H9 (cell line): ENCODE data around the gene SUSD2. TPM values are rescaled to one million over a fixed set of nuclear protein-coding genes. Genes with fewer than 3 reads are reported as not detected.

Experiments used
- DNase-seq: peaks from one replicate; pipeline ENCODE4 v3.0.0-alpha.2; 2017
- H2AFZ ChIP-seq: one replicate; pipeline ENCODE4 v1.6.1; 2013; ENCODE audit warnings: mild to moderate bottlenecking, low read length, control low read depth, moderate library complexity
- H2AK5ac ChIP-seq: 2 replicates; pipeline ENCODE4 v1.6.1; 2013; ENCODE audit warnings: low read length, control low read depth, mixed read lengths; ENCODE audit not compliant: insufficient read length
- H2BK120ac ChIP-seq: one replicate; pipeline ENCODE4 v1.6.1; 2013; ENCODE audit warnings: low read depth, mild to moderate bottlenecking, low read length, control low read depth, inconsistent platforms; ENCODE audit not compliant: poor library complexity, severe bottlenecking
- H2BK12ac ChIP-seq: 2 replicates; pipeline ENCODE4 v1.6.1; 2013; ENCODE audit warnings: low read length, control low read depth, mixed read lengths, low read depth; ENCODE audit not compliant: insufficient read length
- H2BK15ac ChIP-seq: 2 replicates; pipeline ENCODE4 v1.6.1; 2013; ENCODE audit warnings: low read depth, low read length, control low read depth
- H2BK20ac ChIP-seq: one replicate; pipeline ENCODE4 v1.6.1; 2013; ENCODE audit warnings: low read depth, mild to moderate bottlenecking, low read length, control low read depth, inconsistent platforms; ENCODE audit not compliant: poor library complexity, severe bottlenecking
- H2BK5ac ChIP-seq: 2 replicates; pipeline ENCODE4 v1.6.1; 2013; ENCODE audit warnings: low read length, control low read depth, mixed read lengths; ENCODE audit not compliant: insufficient read length
- H3K14ac ChIP-seq: 2 replicates; pipeline ENCODE4 v1.6.1; 2013; ENCODE audit warnings: low read length, control low read depth; ENCODE audit not compliant: insufficient read depth
- H3K18ac ChIP-seq: 2 replicates; pipeline ENCODE4 v1.6.1; 2013; ENCODE audit warnings: low read depth, mild to moderate bottlenecking, mixed read lengths, low read length, control low read depth; ENCODE audit not compliant: insufficient read length
- H3K23ac ChIP-seq: 2 replicates; pipeline ENCODE4 v1.6.1; 2013; ENCODE audit warnings: low read length, control low read depth, mixed read lengths, low read depth; ENCODE audit not compliant: insufficient read length
- H3K23me2 ChIP-seq: 2 replicates; pipeline ENCODE4 v1.6.1; 2013; ENCODE audit warnings: low read depth, mild to moderate bottlenecking, mixed read lengths, low read length, control low read depth; ENCODE audit not compliant: insufficient read length, poor library complexity, severe bottlenecking
- H3K27ac ChIP-seq: 2 replicates; pipeline ENCODE4 v1.5.1; 2013; ENCODE audit warnings: low read length, control low read depth, mixed read lengths, low read depth; ENCODE audit not compliant: insufficient read length
- H3K27me3 ChIP-seq: 2 replicates; pipeline ENCODE4 v1.6.1; 2013; ENCODE audit warnings: low read length, control low read depth, inconsistent platforms; ENCODE audit not compliant: insufficient read depth
- H3K4ac ChIP-seq: 2 replicates; pipeline ENCODE4 v1.6.1; 2013; ENCODE audit warnings: low read depth, mild to moderate bottlenecking, control low read depth, inconsistent platforms, low read length, moderate library complexity
- H3K4me1 ChIP-seq: 2 replicates; pipeline ENCODE4 v1.6.1; 2013; ENCODE audit warnings: low read length, control low read depth, inconsistent platforms; ENCODE audit not compliant: insufficient read depth
- H3K4me2 ChIP-seq: 2 replicates; pipeline ENCODE4 v1.6.1; 2013; ENCODE audit warnings: low read length, control low read depth, mixed read lengths; ENCODE audit not compliant: insufficient read length, insufficient read depth
- H3K56ac ChIP-seq: 2 replicates; pipeline ENCODE4 v1.6.1; 2013; ENCODE audit warnings: low read depth, mild to moderate bottlenecking, mixed read lengths, low read length, control low read depth; ENCODE audit not compliant: insufficient read length
- H3K79me1 ChIP-seq: 2 replicates; pipeline ENCODE4 v1.6.1; 2013; ENCODE audit warnings: low read depth, mild to moderate bottlenecking, moderate library complexity, low read length, control low read depth, inconsistent platforms; ENCODE audit not compliant: insufficient read depth, poor library complexity, severe bottlenecking
- H3K79me2 ChIP-seq: 2 replicates; pipeline ENCODE4 v1.6.1; 2013; ENCODE audit warnings: low read length, control low read depth, inconsistent platforms; ENCODE audit not compliant: insufficient read depth
- H3K9ac ChIP-seq: 2 replicates; pipeline ENCODE4 v1.6.1; 2013; ENCODE audit warnings: low read length, control low read depth, mixed read lengths; ENCODE audit not compliant: insufficient read length; ENCODE audit errors: extremely low read depth
- H3K9me3 ChIP-seq: one replicate; pipeline ENCODE4 v1.6.1; 2013; ENCODE audit warnings: low read depth, low read length, inconsistent platforms; ENCODE audit not compliant: control insufficient read depth
- H3T11ph ChIP-seq: one replicate; pipeline ENCODE4 v1.6.1; 2013; ENCODE audit warnings: mild to moderate bottlenecking, low read length, control low read depth, inconsistent platforms
- H4K20me1 ChIP-seq: one replicate; pipeline ENCODE4 v1.6.1; 2013; ENCODE audit not compliant: control insufficient read depth, insufficient read length, insufficient read depth
- H4K5ac ChIP-seq: 2 replicates; pipeline ENCODE4 v1.6.1; 2013; ENCODE audit warnings: low read depth, mild to moderate bottlenecking, mixed read lengths, low read length, control low read depth; ENCODE audit not compliant: insufficient read length
- H4K8ac ChIP-seq: replicated peaks from 2 replicates; pipeline ENCODE4 v1.6.1; 2013; ENCODE audit warnings: low read length, control low read depth, mixed read lengths, low read depth; ENCODE audit not compliant: insufficient read length
- H4K91ac ChIP-seq: 2 replicates; pipeline ENCODE4 v1.6.1; 2013; ENCODE audit warnings: low read depth, mild to moderate bottlenecking, moderate library complexity, mixed read lengths, low read length, control low read depth; ENCODE audit not compliant: insufficient read length
- H3K27ac Mint-ChIP-seq, 3 experiments: 2 replicates in 2 of 3; 3 replicates in 1 of 3; pipeline ENCODE4 v1.8.0; 2020 to 2021; ENCODE audit warnings: mixed read lengths in 3 of 3, mild to moderate bottlenecking in 1 of 3, moderate library complexity in 1 of 3
- H3K27me3 Mint-ChIP-seq: 2 replicates; pipeline ENCODE4 v1.8.0; 2021; ENCODE audit warnings: low read depth, mild to moderate bottlenecking, moderate library complexity, mixed read lengths
- H3K36me3 Mint-ChIP-seq, 3 experiments: 2 replicates in 2 of 3; 3 replicates in 1 of 3; pipeline ENCODE4 v1.8.0; 2020 to 2021; ENCODE audit warnings: low read depth in 3 of 3, mixed read lengths in 3 of 3; ENCODE audit not compliant: insufficient read depth in 1 of 3
- H3K4me1 Mint-ChIP-seq, 2 experiments: 2 replicates each; pipeline ENCODE4 v1.8.0; 2020; ENCODE audit warnings: mixed read lengths in 2 of 2
- H3K4me3 Mint-ChIP-seq, 2 experiments: 2 replicates in 1 of 2; 3 replicates in 1 of 2; pipeline ENCODE4 v1.8.0; 2020 to 2021; ENCODE audit warnings: mild to moderate bottlenecking in 2 of 2, mixed read lengths in 2 of 2, moderate library complexity in 1 of 2
- H3K9me3 Mint-ChIP-seq, 2 experiments: 2 replicates in 1 of 2; 3 replicates in 1 of 2; pipeline ENCODE4 v1.8.0; 2020; ENCODE audit warnings: mild to moderate bottlenecking in 2 of 2, mixed read lengths in 2 of 2, moderate library complexity in 1 of 2
- CTCF ChIP-seq: fragments of 200-600 bp; sonication (generic); conservative IDR thresholded peaks from 3 replicates; pipeline ENCODE4 v1.8.0; 2021; ENCODE audit warnings: antibody characterized with exemption, mild to moderate bottlenecking
- WGBS: extraction: QIAGEN DNeasy Blood & Tissue Kit; methylation state at CpG from one replicate; pipeline ENCODE4 v1.1.7; 2013; ENCODE audit warnings: missing lambda C conversion rate, low lambda C conversion rate, mixed read lengths; ENCODE audit not compliant: insufficient read length; ENCODE audit errors: extremely low coverage; 5-methylcytosine and 5-hydroxymethylcytosine counted together
- total RNA-seq: library from RNA; stranded (reverse); gene quantifications from 2 replicates; pipeline ENCODE4 v1.2.1, GENCODE V29; 2021

Gene SUSD2
- total RNA-seq, 1 experiment from 2014 or later: 4.2 TPM

GRCh38 chr22:24160546-24160945 lies 20.7 kb upstream of the SUSD2 start:
- Histone ChIP-seq H3K4ac (no peak overlapping the region), H3K56ac (no peak overlapping the region), H4K91ac (no peak overlapping the region), H3K18ac (no peak overlapping the region), H3K79me2 (no peaks in the 10 kb centered on the region), H4K8ac (no peak overlapping the region), H2BK5ac (no peak overlapping the region), H3K23ac (no peak overlapping the region), H2AFZ (no peak overlapping the region), H2BK15ac (no peak overlapping the region), H3K4me1 (no peaks in the 10 kb centered on the region; the same call in 1 of the 2 replicates), H2BK12ac (no peak overlapping the region), H3K27me3 (no peaks in the 10 kb centered on the region), H3K27ac (no peak overlapping the region), H2BK20ac (no peak overlapping the region), H3K9ac (no peak overlapping the region), H4K20me1 (no peaks in the 10 kb centered on the region), H4K5ac (no peak overlapping the region), H3K9me3 (no peaks in the 10 kb centered on the region), H3K23me2 (peaks cover 9% of the 10 kb centered on the region), H3K79me1 (no peaks in the 10 kb centered on the region), H3K14ac (no peak overlapping the region), H3T11ph (no peak overlapping the region), H2BK120ac (no peak overlapping the region), H3K4me2 (no peak overlapping the region), H2AK5ac (no peak overlapping the region)
- Mint-ChIP-seq H3K4me1 (peaks cover 17 to 25% of the 10 kb centered on the region in 2 experiments), H3K27ac (0 out of 7 replicates have a peak overlapping the region, but pooled peaks of 1 of the 3 experiments have one; percentile 70), H3K36me3 (peaks cover 0 to 11% (median 9%) of the 10 kb centered on the region in 3 experiments; a peak in 5 of 7 replicates), H3K9me3 (no peaks in the 10 kb centered on the region), H3K4me3 (no peak overlapping the region), H3K27me3 (no peaks in the 10 kb centered on the region; the same call in 1 of the 2 replicates)
- no CpG with 5 or more reads among the region's 6 CpGs for WGBS
- no peak for DNase-seq
- TF ChIP-seq CTCF: no peak
